GM18867 (cell line): ENCODE data around the gene LSAMP.

Experiments
- ATAC-seq: cut with Tn5 transposase; IDR thresholded peaks from one replicate; pipeline ENCODE4 v1.9.1; 2021; ENCODE audit warnings: mild to moderate bottlenecking, moderate library complexity; ENCODE audit not compliant: unreplicated experiment

Gene LSAMP

GRCh38 chr3:116064646-116065045, 380.6 kb downstream of the LSAMP start:
- no peak for ATAC-seq

- no peak for ATAC-seq
Observed at GRCh38 chr3:116059421-116060096, 385.7 kb downstream of the LSAMP start.

GRCh38 chr3:116058844-116059243, 386.4 kb downstream of the LSAMP start:
- no peak for ATAC-seq

- no peak for ATAC-seq
Observed at GRCh38 chr3:116057400-116058006, 387.8 kb downstream of the LSAMP start.

DNA sequence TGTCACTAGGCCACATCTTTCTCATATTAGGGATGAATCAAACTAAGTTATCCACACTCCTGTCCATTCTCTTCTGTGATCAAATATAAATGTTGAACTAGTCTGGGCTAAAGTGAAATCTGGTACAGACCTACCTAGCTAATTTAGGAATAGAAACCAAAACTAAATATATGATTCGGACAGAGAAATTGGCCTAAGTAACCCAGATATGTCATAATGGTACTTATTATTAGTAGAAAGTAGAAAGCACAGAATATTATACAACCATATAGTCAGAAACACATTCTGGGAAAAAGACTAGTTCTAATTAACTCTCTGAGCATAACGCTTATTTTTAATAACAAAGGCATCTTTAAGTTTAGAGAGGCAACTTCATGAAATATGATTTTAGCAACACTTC, 389.0 kb downstream of the LSAMP start:
- ATAC-seq = peak; percentile 98

DNA sequence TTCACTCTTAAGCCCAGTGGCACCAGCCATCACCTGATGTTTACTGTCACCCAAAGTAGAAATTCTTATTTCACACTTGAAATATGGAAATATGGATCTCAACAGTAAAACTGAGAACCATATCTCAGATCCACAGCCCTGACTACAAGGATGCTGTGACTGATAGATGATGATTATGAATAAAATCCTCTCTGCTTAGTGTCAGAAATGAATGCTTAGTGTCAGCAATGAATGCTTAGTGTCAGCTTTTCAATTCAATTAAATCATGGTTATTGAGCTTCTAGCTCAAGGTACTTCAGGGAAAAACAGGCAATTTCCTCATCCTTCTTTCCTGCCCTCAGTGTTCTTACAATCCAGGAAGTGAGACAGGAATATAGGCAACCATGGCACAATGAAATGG, 392.3 kb downstream of the LSAMP start:
- no peak for ATAC-seq

GRCh38 chr3:116052602-116053001, 392.7 kb downstream of the LSAMP start:
- no peak for ATAC-seq

GRCh38 chr3:116051586-116051985, 393.7 kb downstream of the LSAMP start:
- no peak for ATAC-seq

DNA sequence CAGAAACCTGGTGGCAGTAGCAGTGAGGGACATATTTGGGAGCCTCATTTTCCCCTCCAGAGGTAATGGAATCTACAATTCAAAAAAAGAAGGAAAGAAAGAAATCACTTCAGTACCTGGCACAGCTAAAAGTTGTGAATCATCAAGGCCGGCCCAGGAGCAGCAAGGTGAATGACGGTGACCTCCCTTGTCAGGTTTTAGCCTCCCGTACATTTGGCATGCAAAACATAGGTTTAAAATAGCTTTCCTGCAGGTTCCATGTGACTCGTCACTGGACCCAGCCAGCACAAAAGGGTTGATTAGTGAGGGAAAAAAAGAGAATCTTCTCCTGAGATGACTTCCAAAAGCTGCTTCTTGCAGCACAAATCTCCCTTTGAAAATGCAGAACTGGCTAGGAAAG, 394.2 kb downstream of the LSAMP start:
- peak; percentile 81 for ATAC-seq

DNA sequence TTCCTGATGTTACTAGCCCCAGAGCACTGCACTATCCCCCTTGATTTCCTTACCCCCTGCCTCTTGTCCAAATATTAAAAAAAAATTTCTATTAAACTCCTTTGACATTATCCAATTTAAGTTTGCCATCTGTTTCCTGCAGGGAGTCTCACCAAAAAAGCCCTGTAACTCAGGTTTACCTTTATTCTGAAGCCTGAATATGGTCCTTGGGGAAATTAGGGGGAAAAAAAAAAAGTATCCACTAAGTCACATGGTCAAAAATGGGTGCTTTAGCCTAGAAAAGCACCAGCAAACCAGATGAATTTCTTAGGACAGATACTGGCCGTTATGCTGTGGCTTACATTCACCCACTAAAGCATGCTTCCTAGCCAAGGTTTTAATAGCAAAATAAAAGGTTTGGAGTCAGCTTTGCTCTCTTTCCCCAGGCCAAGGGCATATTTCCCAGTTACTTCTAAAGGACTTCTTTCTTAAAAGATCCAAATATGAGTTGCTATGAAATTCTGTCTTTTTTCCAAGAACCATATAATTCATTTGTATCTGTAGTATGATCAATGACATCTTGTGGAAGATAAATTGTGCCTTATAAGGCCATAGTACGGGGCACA, 394.9 kb downstream of the LSAMP start:
- no peak for ATAC-seq

DNA sequence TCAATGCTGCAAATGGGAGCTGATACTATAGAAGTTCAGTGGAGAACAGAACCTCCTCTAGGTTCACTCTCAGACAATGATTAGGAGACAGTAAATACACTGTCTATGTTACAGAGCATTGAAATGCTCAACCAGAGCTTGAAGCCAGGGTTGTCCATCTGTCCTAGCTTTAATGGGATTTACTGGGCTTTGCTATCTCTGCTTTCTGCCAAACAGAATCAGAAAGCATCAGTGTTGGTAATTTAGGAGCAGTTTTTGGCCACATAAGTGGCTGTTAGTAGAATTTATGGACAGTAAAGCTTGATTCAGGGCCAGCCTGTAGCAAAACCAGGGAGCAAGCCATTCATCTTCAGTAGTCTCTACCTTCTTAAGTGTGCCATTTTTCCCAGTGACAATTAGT, 396.3 kb downstream of the LSAMP start:
- ATAC-seq = no peak

DNA sequence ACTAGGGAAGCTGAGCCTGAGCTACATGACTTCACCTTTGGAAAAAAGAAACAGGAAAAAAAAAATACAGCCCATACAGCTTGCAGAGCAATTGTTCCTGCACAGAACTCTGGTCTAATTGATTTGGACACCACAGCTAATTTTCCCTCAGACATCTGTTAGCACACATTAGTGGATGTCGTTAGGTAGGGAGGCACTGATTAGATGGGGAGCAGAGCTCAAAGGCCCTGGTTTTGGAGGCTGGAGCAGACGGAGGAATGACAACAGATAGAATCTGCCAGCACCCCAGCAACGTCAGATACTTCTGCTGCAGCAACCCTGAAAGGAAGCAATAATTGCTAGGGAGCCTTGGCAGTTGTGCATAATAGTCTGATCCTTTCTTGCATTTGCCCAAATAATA, 398.9 kb downstream of the LSAMP start:
- no peak for ATAC-seq

- ATAC-seq = no peak
Observed at GRCh38 chr3:116045314-116045713, 400.0 kb downstream of the LSAMP start.

DNA sequence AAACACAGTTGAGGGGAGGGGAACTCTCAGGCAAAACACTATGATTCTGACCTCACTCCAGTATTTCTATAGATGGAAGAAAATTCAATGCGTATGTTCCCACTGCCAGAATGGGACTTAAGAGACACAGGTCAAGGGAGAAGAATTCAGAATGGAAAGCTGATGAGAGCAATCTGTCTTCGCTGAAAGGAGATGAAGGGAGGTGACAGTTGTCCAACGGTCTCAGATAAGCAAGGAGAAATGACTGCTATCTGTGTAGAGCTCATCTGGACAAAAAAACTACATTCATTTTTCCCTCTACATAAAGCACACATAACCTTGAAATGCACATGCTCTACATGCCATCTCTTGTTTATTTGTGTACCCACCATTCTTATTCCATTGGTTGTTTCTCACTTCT, 405.1 kb downstream of the LSAMP start:
- ATAC-seq = no peak

DNA sequence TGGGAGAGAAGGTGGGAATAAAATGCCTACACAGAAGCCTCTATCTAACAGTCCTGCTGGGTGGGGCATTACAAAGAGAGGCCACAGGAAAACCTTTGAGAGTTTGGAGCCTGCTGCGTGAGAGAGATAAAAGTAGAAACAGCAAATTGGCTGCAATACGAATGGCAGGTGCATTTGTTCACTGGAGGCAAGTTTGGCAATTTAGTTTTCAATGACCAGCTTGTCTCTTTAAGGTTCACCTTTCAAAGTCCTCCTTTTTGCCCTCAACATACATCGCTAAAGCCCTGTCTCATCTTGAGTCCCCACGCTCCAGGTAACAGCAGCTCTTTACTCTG, 405.7 kb downstream of the LSAMP start:
- ATAC-seq = no peak

DNA sequence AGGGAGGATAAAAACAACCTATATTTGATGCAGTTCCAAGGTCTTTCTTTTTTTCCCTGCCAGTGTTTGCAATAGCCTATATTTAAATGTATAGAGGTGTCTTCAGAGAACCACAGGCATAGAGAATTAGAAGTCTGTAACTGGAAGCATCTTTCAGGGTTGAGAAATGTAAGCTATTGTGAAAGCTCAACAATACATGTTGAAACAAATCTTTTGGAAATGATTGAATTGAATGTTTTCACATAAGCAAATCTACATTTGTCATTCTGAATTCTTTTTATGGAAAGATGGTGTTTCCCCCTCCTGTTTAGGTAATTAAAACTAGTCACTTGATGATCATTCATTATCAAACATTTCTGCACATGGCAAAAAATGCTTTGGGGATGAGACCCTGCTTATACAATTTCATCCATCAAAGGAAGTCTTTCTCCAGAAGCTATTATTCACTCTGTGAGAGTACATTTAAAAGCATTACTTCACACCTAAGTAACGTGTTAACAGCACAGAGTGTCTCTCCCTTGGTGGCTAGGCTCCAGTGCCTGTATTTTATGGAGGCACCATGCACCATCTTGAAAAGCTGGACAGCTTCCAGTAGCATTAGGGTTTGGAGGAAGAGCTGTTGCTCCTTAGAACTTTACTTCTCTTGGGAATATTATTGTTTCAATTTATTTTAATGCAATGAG, 406.2 kb downstream of the LSAMP start:
- no peak for ATAC-seq

GRCh38 chr3:116037954-116038911, 407.1 kb downstream of the LSAMP start:
- peak; percentile 99 for ATAC-seq

GRCh38 chr3:116035429-116035828, 409.9 kb downstream of the LSAMP start:
- ATAC-seq = no peak

- no peak for ATAC-seq
Observed at GRCh38 chr3:116034794-116035193, 410.5 kb downstream of the LSAMP start.

DNA sequence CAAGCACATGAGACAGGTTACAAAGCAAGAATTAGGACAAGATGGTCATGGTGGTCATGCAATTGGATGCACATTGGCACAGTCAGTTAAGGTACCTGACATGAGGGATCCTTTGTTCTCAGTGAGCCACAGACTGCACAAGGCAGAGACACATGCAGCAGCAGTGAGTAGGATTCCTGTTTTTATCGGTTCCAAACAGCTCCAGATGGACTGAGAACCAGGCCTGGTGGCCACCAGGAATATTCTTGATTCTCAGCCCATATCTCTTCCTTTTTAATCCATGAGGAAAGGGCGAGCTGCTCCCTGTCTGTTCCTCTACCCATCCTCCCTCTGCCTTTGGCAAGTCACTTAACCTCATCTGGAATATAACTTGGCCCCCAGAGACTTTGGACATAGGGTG, 411.2 kb downstream of the LSAMP start:
- ATAC-seq = no peak

- no peak for ATAC-seq
Observed at GRCh38 chr3:116033516-116033915, 411.8 kb downstream of the LSAMP start.
